ENCODE measurements around the gene HPGD. TPM values are rescaled to one million over a fixed set of nuclear protein-coding genes. Genes with fewer than 3 reads are reported as not detected.

Gene HPGD
- total and polyA plus RNA-seq, 9 of the 15 experiments (the other 6 are each of a cell fraction or from before 2014, with no cell fraction given): 2.3 to 8.6 (median 4.8) TPM

DNA sequence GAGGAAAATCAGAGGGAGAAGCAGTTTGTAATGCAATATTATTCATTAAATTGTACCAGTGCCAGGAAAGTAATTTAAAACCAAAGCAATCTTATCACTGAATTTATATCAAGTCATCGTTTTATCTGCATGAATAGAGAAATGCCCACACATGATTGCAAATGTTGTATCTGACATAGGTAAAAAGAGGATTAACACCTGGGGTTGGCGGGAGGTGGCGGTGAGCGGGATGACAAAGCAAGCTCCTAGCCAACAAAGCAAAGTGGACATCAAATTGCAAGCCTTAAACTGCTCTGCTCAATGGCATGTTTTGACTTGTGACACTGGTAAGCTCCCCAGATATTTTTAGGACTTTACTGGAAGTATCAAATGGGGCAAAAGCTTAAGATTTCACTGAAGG lies 16.4 kb downstream of the HPGD start:
- no peak for FAIRE-seq
- Histone ChIP-seq H2AFZ (ENCODE audit: low read depth, low read length) (no peak overlapping the region), H3K4me2 (ENCODE audit: insufficient read depth, low read length) (no peak overlapping the region), H3K27ac (ENCODE audit: extremely low read depth, low read depth, low read length) (no peak overlapping the region), H3K9me3 (replicated peaks; ENCODE audit: control insufficient read depth, insufficient read depth, low read depth, low read length) (no peaks in the 10 kb centered on the region), H3K4me1 (replicated peaks in 1 of 2; ENCODE audit: control insufficient read depth in 2 of 2, insufficient read depth in 2 of 2, low read length in 2 of 2) (no peaks in the 10 kb centered on the region), H3K9me1 (ENCODE audit: control insufficient read depth, insufficient read depth, low read length) (no peaks in the 10 kb centered on the region), H3K79me2 (ENCODE audit: control insufficient read depth, insufficient read depth, low read length) (no peaks in the 10 kb centered on the region), H3K36me3 (ENCODE audit: control insufficient read depth, insufficient read depth, low read length) (no peaks in the 10 kb centered on the region), H3K9ac (ENCODE audit: insufficient read depth in 1 of 2, low read depth in 2 of 2, low read length in 2 of 2) (no peak overlapping the region), H3K27me3 (ENCODE audit: control insufficient read depth in 2 of 2, insufficient read depth in 2 of 2, low read length in 2 of 2) (no peaks in the 10 kb centered on the region), H3K4me3 (no peak overlapping the region), H4K20me1 (replicated peaks; ENCODE audit: control insufficient read depth, insufficient read depth, low read length) (no peaks in the 10 kb centered on the region)
- no TSS peak for BruUV-seq (replicated peaks)
- no peak for DNase-seq (ENCODE audit: extremely low read depth in 1 of 4, low spot score in 3 of 4)
- ATAC-seq: no peak
- intact Hi-C loops (cut with micrococcal nuclease): no loop called here
- 80% methylated on average over 4 of the region's 4 CpGs for WGBS (ENCODE audit: insufficient coverage, low coverage, missing lambda C conversion rate)
- TF ChIP-seq, protein P1, sequence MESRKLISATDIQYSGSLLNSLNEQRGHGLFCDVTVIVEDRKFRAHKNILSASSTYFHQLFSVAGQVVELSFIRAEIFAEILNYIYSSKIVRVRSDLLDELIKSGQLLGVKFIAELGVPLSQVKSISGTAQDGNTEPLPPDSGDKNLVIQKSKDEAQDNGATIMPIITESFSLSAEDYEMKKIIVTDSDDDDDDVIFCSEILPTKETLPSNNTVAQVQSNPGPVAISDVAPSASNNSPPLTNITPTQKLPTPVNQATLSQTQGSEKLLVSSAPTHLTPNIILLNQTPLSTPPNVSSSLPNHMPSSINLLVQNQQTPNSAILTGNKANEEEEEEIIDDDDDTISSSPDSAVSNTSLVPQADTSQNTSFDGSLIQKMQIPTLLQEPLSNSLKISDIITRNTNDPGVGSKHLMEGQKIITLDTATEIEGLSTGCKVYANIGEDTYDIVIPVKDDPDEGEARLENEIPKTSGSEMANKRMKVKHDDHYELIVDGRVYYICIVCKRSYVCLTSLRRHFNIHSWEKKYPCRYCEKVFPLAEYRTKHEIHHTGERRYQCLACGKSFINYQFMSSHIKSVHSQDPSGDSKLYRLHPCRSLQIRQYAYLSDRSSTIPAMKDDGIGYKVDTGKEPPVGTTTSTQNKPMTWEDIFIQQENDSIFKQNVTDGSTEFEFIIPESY (CRISPR knock-in tag; IDR thresholded peaks at IDR 0.05): peak; percentile 57; the same call in 1 of the 2 replicates
- TF ChIP-seq FOXK2 (conservative IDR thresholded peaks at IDR 0.05 in 1 of 2, IDR thresholded peaks at IDR 0.05 in 1 of 2; ENCODE audit: low read depth in 2 of 2) (no peak), TAF7 (tag; IDR thresholded peaks at IDR 0.05) (no peak), SNRNP70 (optimal IDR thresholded peaks at IDR 0.05; ENCODE audit: low read depth, low read length) (no peak)
- ChIA-PET CTCF (ENCODE audit: low intra/inter-chr PET ratio) (no interaction called here), POLR2A (interaction anchor here (0.5 to 2.2 kb wide), 5 partner anchors 12 to 654 kb away, joined by 3 to 7 read pairs (median 3); no protein-coding TSS in a partner anchor)
- in situ Hi-C loops (cut with MboI): no loop called here
